Hematopoietic multipotent progenitor cell treated with erythropoietin and hydrocortisone succinate and interleukin-3 and kit ligand, for 4 days (in vitro differentiated cells): Measurements from ENCODE around the gene SNRK.

ENCODE experiments used
- DNase-seq: peaks from one replicate; pipeline ENCODE4 v3.0.0-alpha.2; 2015

The SNRK gene, protein sequence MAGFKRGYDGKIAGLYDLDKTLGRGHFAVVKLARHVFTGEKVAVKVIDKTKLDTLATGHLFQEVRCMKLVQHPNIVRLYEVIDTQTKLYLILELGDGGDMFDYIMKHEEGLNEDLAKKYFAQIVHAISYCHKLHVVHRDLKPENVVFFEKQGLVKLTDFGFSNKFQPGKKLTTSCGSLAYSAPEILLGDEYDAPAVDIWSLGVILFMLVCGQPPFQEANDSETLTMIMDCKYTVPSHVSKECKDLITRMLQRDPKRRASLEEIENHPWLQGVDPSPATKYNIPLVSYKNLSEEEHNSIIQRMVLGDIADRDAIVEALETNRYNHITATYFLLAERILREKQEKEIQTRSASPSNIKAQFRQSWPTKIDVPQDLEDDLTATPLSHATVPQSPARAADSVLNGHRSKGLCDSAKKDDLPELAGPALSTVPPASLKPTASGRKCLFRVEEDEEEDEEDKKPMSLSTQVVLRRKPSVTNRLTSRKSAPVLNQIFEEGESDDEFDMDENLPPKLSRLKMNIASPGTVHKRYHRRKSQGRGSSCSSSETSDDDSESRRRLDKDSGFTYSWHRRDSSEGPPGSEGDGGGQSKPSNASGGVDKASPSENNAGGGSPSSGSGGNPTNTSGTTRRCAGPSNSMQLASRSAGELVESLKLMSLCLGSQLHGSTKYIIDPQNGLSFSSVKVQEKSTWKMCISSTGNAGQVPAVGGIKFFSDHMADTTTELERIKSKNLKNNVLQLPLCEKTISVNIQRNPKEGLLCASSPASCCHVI

DNA sequence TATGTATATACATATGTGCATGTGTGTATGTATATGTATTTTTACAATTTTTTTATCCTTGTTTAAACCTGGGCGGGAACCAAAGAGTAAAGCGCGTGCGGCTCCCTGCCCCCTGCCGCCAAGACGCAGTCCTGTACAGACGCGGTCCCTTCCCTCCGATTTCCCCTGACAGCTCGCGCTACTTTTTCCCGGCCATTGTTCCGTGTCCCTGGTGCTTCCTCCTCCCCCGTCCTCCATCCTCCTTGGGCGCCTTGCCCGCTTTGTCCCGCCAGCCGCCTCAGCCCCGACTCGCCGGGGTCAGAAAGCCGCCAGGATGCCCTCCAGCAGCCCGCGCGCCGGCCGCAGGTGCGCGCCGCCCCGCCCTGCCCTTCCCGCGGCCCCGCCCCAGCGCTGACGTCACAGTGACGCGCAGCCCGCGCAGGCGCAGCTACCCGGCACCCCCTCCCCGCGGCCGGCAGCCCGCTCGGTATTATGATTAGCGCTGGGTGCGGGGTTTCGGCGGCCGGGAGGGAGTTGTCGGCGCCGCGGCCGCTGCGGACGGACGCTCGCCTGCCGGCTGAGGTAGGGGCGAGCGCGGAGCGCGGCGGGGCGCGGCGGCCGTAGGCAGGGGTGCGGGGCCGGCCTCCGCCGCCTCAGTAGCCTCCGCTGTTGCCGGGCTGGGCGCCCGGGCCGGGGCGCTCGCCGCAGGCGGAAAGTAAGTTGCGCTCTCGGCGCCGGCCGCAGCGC lies at the start of gene SNRK:
Gene SNRK (plus strand): TSS at position 426 of the 726 bp plus-strand sequence. CDS start 16,664 bp downstream, outside the sequence.
- DNase-seq, result peak; percentile 89

DNA sequence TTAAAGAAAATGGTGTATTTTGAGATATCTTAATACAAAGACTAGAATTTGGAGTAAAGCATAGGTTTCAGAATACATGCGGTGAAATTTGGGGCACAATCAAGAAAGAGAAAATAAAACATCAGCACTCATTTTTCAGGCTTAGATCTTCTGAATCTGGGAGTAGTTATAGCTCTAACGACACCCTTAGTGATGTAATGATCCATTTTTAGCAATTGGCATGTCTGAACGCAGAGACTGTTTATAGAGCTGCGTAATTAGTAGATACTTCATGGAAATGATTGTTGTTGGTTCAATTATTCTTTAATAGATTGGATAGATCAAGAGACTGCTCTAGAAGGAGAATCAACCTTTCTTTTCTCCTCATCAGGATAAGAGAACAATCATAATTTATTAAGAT lies 47.5 kb upstream of the SNRK start:
- DNase-seq, result no peak

DNA sequence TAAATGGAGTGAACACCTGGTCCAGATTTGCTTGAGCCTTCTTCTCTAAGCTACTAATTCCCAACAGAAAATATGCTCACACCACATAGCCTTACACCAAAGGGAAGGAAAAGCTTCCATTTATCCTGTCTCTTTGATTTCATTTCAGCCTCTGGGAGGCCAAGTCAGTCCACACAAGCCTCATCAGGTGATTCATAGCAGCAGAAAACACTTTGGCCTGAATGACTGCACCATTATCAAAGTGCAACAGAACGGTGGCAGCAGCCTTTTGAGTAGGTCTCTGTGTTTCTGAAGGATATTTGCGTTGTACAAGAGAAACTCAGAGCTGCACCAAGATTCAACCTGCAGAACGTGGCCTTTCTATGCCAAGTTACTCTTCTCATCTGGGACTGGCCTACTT lies 46.6 kb upstream of the SNRK start:
- no peak for DNase-seq

DNA sequence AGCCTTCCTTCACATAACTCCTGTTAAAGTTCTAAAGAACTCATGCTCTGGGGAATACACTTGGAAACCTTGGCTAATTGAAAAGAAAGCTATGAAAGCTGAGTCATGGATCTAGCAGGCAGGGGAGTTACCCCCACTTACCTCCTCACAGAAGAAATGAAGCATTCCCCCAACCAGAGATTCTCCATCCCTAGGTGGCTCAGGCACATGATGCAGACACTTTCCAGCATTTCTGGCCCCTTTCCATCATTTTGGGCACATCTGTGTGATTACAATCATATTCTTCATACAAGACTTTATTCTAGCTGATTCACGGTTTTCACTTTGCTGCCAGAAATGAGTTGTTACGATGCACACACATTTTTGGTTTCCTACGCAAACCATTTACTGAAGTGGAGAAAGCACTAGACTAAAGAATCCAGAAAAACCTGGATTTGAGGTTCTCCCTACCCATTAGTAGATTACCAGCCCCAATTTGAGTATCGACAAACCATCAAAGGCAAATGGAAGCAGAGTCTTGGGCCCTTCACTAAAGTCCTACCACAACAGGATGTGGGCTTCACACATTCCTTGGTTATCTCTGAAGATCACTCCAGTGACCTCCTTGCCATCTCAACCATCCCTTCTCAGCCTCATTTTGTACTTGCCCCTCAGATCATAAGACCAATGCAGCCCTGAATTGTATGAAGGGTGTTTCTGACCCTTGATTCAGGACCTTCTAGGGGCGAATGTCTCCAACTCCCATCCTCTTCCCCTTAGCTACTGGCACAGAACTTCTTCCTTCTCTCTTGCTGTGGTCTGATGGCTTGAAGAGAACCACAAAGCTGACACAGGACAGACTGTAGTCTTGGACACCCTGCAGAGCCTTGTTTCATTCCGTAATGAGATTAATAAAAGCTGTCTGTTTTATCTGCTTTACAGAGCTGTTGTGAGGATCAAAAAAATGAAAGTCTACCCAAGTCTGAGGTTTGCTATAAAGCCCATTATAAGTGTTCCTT lies 42.5 kb upstream of the SNRK start:
- peak; percentile 61 for DNase-seq

DNA sequence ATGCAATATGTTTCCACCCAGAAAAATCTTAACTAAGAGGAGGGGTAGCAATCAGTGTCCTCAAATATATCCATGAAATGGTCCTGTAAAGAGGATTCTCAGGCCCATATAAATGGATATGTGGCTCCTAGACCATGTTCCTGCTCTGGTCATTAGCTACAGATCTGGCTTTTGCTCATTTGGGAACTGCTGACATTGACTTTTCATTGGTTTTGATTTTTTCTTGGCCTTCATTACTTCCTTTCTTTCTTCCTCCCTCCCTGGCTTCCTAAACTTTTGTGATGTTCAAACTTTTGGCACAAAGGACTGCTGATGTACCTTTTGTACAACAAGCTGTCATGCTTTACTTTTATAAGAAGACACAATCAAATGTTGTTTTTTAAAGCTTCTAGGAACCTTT lies 41.6 kb upstream of the SNRK start:
- no peak for DNase-seq

DNA sequence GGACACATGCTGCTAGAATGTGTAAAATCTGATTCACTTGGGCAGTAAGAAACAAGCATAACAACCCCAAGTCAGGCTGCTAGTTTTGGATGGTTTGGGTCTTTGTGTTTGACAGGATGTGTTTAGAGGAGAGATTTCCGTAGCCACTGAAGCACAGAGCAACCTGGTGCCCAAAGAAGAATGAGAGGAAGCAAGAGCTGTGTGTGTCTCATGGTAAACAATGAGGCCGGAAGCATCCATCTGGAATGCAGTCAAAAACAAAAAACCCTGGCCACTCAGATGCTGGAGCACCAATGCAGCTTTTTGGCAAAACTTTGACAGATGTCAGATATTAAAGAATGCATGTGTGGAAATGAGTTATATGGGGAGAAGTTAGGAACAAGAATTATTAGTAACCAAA lies 39.4 kb upstream of the SNRK start:
- peak; percentile 28 for DNase-seq

DNA sequence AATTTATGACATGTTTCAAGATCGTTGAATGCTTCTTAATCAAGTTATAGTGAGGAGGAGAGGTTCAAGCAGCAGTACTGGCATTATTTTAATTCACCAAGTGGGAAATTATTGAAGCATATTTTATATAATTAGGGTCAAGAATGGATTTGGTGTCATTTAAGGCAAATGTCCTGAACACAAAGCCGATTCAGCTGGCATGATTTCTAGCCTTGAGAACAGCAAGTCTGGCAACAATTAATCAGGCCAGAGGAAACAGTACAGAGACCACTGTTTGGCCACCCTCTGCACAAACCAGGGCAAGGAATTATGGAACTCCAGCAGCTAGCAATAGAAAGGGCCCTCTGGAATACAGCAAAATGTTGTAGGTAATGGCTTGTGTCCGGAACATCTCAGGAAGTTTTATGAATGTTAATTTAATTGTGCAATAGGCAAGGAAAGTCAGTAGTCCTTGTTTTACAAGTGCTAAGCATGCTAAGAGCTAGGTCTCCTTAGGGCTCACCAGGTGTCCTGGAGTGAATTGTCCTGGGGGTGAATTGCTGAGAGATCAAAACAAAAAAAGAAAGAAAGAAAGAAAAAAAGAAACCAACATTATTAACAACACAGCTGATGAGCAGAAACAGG lies 38.7 kb upstream of the SNRK start:
- DNase-seq, result no peak

DNA sequence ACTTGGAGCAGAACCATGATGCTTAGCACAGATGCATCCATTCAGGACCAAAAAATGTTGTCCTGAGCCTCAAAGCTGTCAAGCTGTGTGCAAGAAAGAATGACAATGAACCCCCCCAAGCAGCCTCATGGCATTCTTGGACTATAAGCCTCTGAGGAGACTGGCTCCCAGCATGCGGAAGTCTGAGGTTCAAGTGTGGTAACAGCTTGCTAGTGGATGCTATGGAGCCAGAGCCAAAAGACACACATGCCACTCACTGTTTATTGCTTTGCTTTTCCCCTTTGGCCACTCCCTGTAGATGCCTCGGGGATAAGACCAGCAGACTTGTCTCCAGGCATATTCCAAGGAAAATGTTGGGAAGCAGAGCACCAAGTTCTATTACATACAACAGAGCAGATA lies 38.2 kb upstream of the SNRK start:
- DNase-seq, result no peak

DNA sequence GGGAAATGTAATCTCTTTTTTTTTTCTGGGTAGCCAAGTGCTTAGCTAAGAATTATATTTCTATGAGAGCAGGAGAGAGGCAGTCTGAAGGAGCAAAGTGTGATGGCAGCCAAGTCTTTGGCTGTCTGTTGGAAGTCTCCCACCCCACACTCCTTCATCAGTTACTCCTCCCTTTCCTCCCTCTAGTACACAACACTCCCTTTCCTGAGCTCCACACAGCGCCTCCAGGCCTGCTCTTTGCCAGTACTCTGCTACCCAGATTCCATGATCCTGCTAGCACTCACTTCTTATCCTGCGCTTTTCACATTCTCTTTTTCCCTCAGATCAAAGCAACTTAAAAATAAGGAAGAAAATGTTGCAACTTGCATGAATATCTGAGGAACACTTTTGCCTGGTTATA lies 37.4 kb upstream of the SNRK start:
- DNase-seq, result no peak

DNA sequence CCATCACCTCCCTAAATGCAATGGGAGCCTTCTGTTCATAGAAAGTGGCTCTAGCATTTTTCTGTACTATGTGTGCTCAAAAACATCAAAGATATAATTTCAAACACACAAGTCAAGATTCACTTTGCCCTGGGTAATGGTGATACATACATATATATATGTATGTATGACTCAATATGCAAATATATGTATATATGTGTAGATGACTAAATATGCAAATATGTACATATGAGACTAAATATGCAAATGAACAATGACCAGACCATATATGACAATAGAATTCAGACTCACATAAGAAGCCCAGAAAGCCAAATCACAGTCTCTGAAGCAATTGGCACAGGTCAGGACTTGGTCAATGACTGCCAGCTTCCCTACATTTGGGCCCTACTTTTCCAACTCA lies 36.9 kb upstream of the SNRK start:
- no peak for DNase-seq

DNA sequence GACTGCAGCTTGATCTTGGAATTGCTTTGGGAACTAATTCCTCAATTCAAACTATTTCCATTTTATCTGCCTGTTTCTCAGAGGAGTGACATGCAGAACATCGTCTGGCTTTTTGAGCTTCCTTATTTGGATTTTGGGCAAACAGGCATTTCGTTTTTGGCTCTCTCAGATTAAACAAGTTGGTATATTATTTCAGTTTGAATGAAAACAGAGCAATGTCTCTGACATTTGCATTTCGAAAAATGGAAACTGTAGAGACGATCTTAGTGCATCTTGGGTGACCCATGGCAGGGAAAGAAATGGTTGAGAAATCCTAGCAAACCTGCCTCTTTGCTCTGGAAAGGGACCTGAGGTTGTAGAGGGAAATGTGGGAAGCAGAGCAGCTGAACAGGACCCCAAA lies 33.0 kb upstream of the SNRK start:
- DNase-seq, result no peak

DNA sequence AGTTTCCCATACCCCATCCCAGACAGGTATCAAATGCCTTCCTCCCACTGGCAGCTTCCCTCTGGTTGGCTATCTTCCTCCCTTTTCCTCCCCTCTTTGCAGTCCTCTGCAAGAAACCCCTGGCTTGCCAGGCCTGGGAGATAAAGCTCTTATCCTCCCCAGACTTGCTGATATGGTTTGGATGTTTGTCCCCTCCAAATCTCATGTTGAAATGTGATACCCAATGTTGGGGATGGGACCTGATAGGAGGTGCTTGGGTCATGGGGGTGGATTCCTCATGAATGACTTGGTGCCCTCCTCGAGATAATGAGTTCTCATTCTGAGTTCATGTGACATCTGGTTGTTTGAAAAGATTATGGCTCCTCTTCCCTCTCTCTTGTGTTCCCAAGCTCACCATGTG lies 32.2 kb upstream of the SNRK start:
- peak; percentile 63 for DNase-seq

DNA sequence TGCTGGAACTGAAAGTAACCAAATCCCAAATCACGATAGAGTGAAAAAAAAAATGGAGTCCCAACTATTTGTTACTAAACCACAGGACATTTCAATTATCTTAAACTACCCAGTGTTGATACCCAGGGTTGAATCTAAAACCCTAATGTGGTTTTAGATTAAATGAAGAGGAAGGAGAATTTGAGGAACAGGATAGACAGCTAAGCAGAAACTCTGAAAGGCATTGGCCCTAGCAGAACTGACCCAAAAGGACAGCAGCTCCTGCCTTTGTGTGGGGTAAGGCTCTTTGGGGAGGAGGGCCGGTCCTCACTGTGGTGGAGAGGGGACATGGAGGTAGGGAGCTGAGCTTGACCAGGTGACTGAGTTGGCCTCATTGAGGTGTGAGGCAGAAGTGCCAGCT lies 30.7 kb upstream of the SNRK start:
- DNase-seq, result peak; percentile 58

DNA sequence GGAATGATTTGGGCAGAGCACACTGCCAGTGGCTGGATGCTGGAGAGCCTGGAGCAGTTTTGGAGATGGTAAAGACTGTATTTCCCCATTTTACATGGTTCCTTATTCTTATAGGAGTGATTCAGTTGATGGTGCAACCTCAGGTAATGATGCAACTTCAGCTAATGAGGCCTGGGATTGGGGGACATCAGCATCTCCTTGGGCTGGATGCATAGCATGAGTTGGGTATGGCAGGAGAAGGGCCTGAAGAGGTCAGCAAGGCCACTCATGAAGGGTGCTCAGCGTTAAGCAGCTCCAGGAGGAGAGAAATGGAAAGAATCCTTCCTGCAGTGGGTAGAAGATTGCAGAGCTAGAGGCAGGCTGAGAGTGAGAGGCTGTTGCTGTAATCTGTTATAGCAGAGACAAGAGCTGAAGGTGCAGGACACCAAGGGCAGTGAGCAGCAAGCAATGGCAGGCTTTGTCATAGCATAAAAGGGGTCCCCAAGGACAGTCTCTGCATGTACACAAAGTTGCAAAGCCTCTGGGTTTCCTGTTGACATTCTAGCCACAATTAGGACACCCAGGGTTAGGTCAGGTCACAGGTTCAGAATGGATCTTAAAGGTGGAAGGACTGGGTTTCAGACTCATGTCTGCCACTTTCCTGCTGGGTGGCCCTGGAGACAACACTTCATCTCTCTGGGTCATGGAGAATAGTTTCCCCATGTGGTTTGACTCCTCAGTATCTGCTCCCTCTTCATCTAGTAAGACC lies 29.5 kb upstream of the SNRK start:
- DNase-seq, result peak; percentile 58

DNA sequence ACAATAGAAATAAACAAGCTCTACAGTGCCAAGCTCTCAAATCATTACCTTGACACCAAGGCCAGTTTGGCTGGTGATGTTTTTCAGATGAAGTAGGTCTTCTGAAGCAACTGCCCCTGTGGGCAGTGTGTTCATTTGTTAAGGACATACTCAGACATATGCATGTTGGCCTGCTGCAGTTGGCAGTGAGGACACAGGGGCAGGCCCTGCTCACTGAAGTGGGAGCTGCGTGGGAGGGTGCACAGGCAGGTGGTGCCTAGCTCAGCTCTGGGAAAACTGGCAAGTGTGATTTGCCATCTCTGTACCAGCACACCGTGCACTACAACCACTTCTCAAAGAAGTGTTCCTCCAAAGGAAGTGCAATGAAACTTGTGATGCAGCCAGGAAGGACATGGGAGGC lies 28.5 kb upstream of the SNRK start:
- no peak for DNase-seq

DNA sequence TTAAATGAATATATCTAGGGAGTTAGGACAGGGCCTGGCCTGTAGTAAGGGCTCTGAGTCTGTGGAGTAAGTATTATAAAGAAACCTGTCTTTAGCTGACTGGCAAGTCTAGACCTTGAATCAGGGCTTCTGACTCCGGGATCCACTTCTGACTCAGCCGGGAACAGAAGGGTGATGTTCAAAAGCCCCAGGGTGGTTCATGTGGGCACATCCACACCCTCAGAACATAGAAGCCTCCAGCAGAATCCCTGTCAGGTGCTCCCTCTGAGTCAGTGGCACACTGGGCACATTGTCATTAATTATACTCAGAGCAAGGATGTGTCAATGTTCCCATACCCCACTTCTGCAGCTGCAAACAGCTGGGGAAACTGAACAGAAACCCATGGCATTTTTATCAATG lies 26.7 kb upstream of the SNRK start:
- no peak for DNase-seq

DNA sequence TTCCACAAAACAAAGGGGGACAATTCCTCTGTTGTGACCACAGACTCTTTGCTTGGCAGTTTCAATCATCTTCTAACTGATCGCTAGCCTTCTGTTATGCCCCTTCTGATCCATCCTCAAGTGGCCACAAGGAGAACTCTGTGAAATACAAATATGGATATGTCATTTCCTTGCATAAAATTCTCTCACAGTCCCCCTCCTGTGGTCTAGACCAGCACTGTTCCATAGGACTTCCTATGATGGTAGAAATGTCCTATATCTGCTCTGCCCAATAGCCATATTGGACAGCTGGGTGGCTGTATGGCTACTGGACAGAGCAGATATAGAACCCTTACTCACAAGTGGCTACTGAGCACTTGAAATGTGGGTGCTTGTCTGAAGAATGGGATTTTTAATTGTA lies 25.9 kb upstream of the SNRK start:
- peak; percentile 44 for DNase-seq

DNA sequence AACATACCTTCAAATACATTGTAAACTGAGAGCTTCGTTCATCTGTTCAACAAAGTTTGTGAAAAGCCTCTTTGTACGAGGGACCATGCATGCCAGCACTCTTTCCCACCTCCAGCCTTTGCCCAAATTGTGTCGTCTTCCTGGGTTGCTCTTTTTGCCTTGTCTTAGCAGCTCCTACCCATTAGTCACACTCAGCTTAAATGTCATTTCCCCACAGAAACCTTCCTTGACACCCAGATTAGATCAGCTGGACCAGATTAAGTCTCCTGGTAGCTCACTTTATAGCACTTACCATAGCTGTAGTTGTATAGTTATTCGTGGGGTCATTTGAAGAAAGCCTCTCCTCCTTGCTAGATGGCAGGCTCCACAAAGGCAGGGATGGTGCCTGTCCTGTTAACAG lies 24.1 kb upstream of the SNRK start:
- DNase-seq, result no peak

DNA sequence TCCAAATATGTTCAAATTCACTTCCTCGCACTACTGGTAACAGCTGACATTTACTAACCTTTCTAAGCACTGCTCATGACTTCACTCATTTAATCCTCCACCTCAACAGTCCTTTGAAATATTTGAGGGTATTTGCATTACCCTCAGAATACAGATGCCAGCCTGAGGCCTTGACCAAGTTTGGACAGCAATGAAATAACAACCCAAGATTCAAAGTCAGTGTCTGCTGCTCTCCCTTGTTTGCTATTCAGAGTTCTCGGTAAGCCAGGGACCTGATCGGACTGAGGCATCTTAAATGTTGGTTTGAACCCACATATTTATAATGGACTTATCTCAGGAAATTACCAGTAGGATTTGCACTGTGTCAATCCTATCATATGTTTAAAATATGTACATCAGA lies 19.9 kb upstream of the SNRK start:
- no peak for DNase-seq

DNA sequence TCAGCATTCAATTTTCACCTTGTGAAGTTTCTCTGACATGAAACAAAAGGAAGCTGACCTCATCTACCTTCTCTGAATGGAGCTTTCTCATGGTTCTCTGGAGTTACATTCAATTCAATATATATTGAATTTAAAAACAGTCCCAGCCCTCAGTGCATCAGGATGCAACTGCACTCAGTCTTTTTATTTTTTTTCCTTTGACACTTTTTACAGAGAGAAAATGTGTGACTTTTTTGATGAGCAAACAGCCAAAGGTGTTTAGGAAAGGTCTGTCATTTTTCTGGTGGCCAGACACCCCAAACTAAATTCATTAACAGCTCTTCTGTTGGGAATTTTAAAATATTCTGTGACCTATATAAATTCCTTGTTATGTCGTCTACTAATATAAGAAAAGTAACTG lies 19.3 kb upstream of the SNRK start:
- DNase-seq, result no peak

DNA sequence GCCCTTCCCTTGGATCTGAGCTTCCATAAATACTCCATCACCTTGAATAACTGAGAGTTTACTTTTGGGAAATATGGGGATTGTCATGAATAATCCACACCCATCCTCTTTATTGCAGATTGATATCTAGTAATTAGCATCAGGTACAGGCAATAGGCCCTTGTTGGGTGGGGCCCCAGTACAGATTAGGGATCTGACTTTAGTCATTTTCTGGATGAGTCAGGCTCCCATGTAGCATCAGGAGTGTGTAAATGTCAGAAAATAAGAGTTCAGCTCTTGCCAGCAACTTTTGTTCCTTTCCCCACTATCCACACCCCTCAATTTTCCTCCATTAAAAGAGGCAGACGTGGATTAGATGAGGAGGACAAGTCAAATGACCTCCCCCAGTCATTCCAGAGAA lies 17.7 kb upstream of the SNRK start:
- DNase-seq, result no peak
